Fibroblast of pulmonary artery (primary cell): ENCODE data around the gene DCST1.

ENCODE experiments used
- DNase-seq: peaks from one replicate; pipeline ENCODE4 v3.0.0-alpha.2; 2010; ENCODE audit warnings: low read depth
- H3K4me3 ChIP-seq: replicated peaks from 2 replicates; pipeline ENCODE4 v1.5.1; 2011; ENCODE audit warnings: low read depth, mild to moderate bottlenecking, control low read depth, low read length, moderate library complexity
- TF ChIP-seq, protein P1 (sequence below): IDR thresholded peaks from 2 replicates; pipeline ENCODE4 v1.5.1; 2011; ENCODE audit warnings: mild to moderate bottlenecking, control low read depth, low read length, inconsistent platforms; ENCODE audit errors: missing control alignments

DCST1 gene

DNA sequence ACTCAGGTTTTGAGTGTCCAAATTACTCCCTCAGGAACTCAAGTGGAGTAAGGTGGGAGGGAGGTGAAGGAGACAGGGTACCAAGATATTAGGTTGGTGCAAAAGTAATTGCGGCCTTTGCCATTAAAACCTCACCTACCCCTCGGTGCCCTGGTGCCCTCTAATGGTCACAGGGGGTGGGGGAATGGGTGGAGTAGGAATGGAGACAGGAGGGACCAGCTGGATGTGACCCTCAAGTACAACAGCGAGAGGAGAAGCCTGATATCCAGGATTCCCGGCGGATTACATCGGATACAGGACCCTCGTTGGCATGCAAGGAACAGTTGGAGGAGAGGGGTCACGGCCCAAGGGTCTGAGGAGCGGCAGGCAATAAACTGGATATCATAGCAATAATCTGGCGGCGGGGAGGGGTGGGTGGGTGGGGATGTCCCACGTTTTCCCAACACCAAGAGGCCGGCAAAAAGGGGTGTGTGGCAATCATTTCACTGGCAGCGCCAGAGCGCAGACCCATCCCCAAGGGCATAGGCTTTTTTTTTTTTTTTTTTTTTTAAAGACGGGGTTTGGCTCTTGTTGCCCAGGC lies 35.3 kb upstream of the DCST1 start:
- DNase-seq = no peak
- H3K4me3 ChIP-seq = no peak overlapping the region
- TF ChIP-seq, protein P1, sequence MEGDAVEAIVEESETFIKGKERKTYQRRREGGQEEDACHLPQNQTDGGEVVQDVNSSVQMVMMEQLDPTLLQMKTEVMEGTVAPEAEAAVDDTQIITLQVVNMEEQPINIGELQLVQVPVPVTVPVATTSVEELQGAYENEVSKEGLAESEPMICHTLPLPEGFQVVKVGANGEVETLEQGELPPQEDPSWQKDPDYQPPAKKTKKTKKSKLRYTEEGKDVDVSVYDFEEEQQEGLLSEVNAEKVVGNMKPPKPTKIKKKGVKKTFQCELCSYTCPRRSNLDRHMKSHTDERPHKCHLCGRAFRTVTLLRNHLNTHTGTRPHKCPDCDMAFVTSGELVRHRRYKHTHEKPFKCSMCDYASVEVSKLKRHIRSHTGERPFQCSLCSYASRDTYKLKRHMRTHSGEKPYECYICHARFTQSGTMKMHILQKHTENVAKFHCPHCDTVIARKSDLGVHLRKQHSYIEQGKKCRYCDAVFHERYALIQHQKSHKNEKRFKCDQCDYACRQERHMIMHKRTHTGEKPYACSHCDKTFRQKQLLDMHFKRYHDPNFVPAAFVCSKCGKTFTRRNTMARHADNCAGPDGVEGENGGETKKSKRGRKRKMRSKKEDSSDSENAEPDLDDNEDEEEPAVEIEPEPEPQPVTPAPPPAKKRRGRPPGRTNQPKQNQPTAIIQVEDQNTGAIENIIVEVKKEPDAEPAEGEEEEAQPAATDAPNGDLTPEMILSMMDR = no peak

DNA sequence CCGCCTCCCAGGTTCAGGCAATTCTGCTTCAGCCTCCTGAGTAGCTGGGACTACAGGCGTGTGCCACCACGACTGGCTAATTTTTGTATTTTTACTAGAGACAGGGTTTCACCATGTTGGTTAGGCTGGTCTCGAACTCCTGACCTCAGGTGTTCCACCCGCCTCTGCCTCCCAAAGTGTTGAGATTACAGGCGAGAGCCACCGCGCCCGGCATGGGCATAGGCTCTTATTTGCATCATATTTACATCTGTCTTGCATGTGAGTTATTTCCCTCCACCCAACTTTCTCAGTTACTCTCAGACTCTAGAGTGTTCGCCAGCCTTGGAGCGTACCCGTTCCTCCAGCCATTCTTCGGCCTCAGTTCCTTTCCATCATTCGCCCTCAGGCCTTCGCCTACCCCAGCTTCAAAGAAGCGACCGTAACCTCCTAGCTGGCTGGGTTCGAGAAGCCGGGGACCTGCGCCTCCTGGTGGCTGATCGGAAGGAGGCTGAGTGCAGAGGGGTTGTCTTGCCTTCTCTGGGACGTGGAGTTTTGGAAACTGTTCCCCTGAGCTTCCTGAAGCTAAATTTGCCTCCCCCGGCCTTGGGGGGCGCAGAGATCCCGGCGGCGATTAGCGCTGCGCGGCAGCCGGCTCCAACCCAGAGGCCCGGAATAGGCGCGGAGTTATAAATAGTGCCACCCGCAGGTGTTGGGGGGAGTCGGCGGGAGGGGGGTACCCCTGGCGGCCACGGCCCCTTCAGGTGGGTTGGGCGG lies 34.6 kb upstream of the DCST1 start:
- peak overlapping the region; percentile 23 for H3K4me3 ChIP-seq
- TF ChIP-seq, protein P1 = peak; percentile 99
- DNase-seq = peak; percentile 80

GRCh38 chr1:154999571-155000410 lies 33.8 kb upstream of the DCST1 start:
- H3K4me3 ChIP-seq = peak overlapping the region; percentile 90
- TF ChIP-seq, protein P1 = no peak
- no peak for DNase-seq

DNA sequence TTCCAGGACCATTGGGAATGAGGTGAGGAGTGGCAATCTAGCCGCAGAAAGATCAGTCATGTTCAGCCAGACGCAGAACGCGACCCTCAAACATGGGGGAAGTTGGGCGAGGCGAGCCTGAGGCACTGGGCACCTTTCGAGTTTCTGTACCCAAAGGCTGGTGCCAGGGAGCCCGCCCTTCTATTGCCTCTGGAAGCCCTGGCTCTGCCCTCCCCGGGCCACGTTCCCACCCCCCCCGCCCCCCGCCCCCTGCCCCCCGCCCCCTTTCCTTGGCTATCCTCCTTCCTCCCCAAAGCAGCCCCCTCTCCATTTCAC lies 33.3 kb upstream of the DCST1 start:
- peak overlapping the region; percentile 90 for H3K4me3 ChIP-seq
- TF ChIP-seq, protein P1 = no peak
- DNase-seq = no peak

DNA sequence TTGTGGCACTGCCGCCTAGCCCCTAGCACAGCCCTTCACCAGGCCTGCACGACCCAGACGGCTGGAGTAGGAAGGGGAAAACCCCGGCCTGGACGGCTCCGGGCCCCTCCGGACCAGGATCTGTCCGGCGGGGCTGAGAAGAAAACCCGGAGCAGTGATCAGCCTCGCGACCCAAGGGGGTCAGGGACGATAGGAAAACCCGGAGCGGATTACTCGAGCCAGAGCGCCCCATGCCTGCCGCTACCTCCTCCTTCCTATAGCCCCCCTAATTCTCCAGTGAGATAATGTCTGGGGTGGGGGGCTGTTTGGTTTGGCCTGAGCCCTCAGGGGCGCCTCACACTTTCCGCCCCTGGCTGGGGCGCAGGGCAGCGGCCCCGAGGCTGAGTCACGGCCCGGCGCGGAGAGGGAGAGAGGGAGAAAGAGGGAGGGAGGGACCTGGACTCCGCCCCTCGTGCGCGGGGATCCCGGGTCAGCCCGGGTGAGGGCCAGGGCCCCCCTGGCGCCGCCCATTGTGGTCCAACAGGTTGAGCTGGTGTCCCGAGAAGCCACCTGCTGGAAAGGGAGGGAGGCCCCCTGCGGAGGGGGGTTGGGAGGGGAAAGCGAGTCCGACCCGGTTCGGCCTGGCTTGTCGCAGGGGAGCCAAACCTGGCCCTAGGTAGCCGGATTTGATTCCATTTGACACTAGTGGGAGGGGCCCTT lies 32.7 kb upstream of the DCST1 start:
- TF ChIP-seq, protein P1 = no peak
- peak; percentile 83 for DNase-seq
- peak overlapping the region; percentile 90 for H3K4me3 ChIP-seq

DNA sequence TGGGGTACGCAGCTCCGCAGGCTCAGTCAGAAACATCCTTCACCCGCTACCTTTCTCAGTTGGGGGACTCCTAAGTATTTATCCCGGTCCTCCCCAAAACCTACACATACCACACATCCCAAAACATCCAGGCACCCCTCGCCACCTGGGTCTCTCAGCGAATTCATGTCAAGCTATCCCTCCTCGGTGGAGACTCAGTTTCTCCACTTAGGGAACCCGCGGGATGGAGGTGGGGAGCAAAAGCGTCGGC lies 32.3 kb upstream of the DCST1 start:
- TF ChIP-seq, protein P1 = no peak
- DNase-seq = peak; percentile 27
- peak overlapping the region; percentile 90 for H3K4me3 ChIP-seq
